Measurements from ENCODE around the gene RYR2. TPM values are rescaled to one million over a fixed set of nuclear protein-coding genes. Genes with fewer than 3 reads are reported as not detected.
A peak's percentile ranks its signal among the peaks of the same experiment; 100 is the strongest.

The RYR2 gene
- total RNA-seq, 1 experiment from 2014 or later: 3.4 TPM

GRCh38 chr1:237542525-237543418 is 500.8 kb downstream of the RYR2 start:
- Histone ChIP-seq H2AK5ac (ENCODE audit: insufficient read length, low read length) (no peak overlapping the region), H3K27me3 (ENCODE audit: insufficient read depth, low read length) (no peaks in the 10 kb centered on the region), H3K79me2 (ENCODE audit: insufficient read depth, low read length) (no peaks in the 10 kb centered on the region), H3T11ph (ENCODE audit: low read length) (no peak overlapping the region), H3K56ac (ENCODE audit: insufficient read length, low read depth, low read length) (no peak overlapping the region), H2BK12ac (ENCODE audit: insufficient read length, low read depth, low read length) (no peak overlapping the region), H3K4me1 (ENCODE audit: insufficient read depth, low read length) (no peaks in the 10 kb centered on the region; the same call in 1 of the 2 replicates), H3K79me1 (ENCODE audit: insufficient read depth, low read depth, low read length, poor library complexity, severe bottlenecking) (no peaks in the 10 kb centered on the region), H2AFZ (ENCODE audit: low read length) (no peak overlapping the region), H3K14ac (ENCODE audit: insufficient read depth, low read length) (no peak overlapping the region), H4K8ac (replicated peaks; ENCODE audit: insufficient read length, low read depth, low read length) (no peak overlapping the region), H2BK20ac (ENCODE audit: low read depth, low read length, poor library complexity, severe bottlenecking) (no peak overlapping the region), H3K9me3 (ENCODE audit: control insufficient read depth, low read depth, low read length) (no peaks in the 10 kb centered on the region), H3K27ac (ENCODE audit: insufficient read length, low read depth, low read length) (no peak overlapping the region), H2BK5ac (ENCODE audit: insufficient read length, low read length) (no peak overlapping the region), H3K4me2 (ENCODE audit: insufficient read depth, insufficient read length, low read length) (no peak overlapping the region), H3K9ac (ENCODE audit: extremely low read depth, insufficient read length, low read length) (no peak overlapping the region), H3K18ac (ENCODE audit: insufficient read length, low read depth, low read length) (no peak overlapping the region), H4K91ac (ENCODE audit: insufficient read length, low read depth, low read length) (no peak overlapping the region), H3K23me2 (ENCODE audit: insufficient read length, low read depth, low read length, poor library complexity, severe bottlenecking) (no peaks in the 10 kb centered on the region), H4K20me1 (ENCODE audit: control insufficient read depth, insufficient read depth, insufficient read length) (no peaks in the 10 kb centered on the region), H2BK120ac (ENCODE audit: low read depth, low read length, poor library complexity, severe bottlenecking) (no peak overlapping the region), H2BK15ac (ENCODE audit: low read depth, low read length) (no peak overlapping the region), H3K4ac (ENCODE audit: low read depth, low read length) (no peak overlapping the region), H4K5ac (ENCODE audit: insufficient read length, low read depth, low read length) (no peak overlapping the region), H3K23ac (ENCODE audit: insufficient read length, low read depth, low read length) (no peak overlapping the region)
- TF ChIP-seq CTCF (conservative IDR thresholded peaks at IDR 0.05): no peak
- Mint-ChIP-seq H3K9me3 (no peaks in the 10 kb centered on the region), H3K4me1 (peaks cover 21 to 22% of the 10 kb centered on the region in 2 experiments), H3K4me3 (no peak overlapping the region), H3K36me3 (ENCODE audit: insufficient read depth in 1 of 3, low read depth in 3 of 3) (no peaks in the 10 kb centered on the region), H3K27ac (peak overlapping the region in 2 of 3 experiments; percentile 33 to 44; a peak in 1 of 7 replicates), H3K27me3 (ENCODE audit: low read depth) (no peaks in the 10 kb centered on the region)
- DNase-seq: peak; percentile 41
- no CpG with 5 or more reads among the region's 5 CpGs for WGBS (ENCODE audit: extremely low coverage, insufficient read length, low lambda C conversion rate)
